Measurements from ENCODE around the gene MACROH2A1. TPM values are rescaled to one million over a fixed set of nuclear protein-coding genes. Genes with fewer than 3 reads are reported as not detected.

MACROH2A1 gene
- total RNA-seq, 1 donor from 2014 or later: 319 TPM

DNA sequence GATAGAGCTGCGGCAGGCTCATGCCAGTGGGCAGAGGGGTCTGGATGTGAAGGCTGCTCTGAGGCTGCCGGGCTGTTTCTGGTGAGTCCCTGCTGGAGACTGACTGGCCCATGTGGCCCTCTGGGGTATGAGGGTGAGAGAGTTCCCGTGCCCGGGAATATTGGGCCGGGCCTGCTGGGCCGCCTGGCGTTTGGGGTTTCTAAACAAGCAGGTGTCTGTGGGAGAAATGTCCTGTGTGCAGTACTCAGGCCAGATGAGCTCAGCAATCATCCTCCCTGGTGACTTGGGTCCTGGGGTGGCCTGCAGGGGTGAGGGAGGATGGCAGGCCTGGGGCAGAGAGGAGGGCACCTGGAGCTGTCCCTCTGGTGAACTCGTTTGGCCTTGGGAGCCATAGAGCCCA lies 74.9 kb downstream of the MACROH2A1 start:
- DNase-seq (ENCODE audit: low spot score, unreplicated experiment): no peak
- Mint-ChIP-seq H3K4me1 (ENCODE audit: low read depth) (peaks cover 29% of the 10 kb centered on the region), H3K27me3 (peaks cover 11% of the 10 kb centered on the region), H3K4me3 (ENCODE audit: low read depth) (no peak overlapping the region), H3K9me3 (ENCODE audit: low read depth) (no peaks in the 10 kb centered on the region), H3K36me3 (ENCODE audit: insufficient read depth) (no peaks in the 10 kb centered on the region), H3K27ac (no peak overlapping the region)
- TF ChIP-seq CTCF (IDR thresholded peaks at IDR 0.05; ENCODE audit: unreplicated experiment): no peak

GRCh38 chr5:135323701-135324132 lies 75.3 kb downstream of the MACROH2A1 start:
- Mint-ChIP-seq H3K4me3 (ENCODE audit: low read depth) (no peak overlapping the region), H3K27me3 (peaks cover 11% of the 10 kb centered on the region), H3K9me3 (ENCODE audit: low read depth) (no peaks in the 10 kb centered on the region), H3K27ac (no peak overlapping the region), H3K36me3 (ENCODE audit: insufficient read depth) (no peaks in the 10 kb centered on the region), H3K4me1 (ENCODE audit: low read depth) (peaks cover 24% of the 10 kb centered on the region)
- DNase-seq (ENCODE audit: low spot score, unreplicated experiment): no peak
- TF ChIP-seq CTCF (IDR thresholded peaks at IDR 0.05; ENCODE audit: unreplicated experiment): no peak

GRCh38 chr5:135323227-135323626 lies 75.8 kb downstream of the MACROH2A1 start:
- Mint-ChIP-seq H3K36me3 (ENCODE audit: insufficient read depth) (no peaks in the 10 kb centered on the region), H3K27me3 (peaks cover 11% of the 10 kb centered on the region), H3K4me1 (ENCODE audit: low read depth) (peaks cover 20% of the 10 kb centered on the region), H3K4me3 (ENCODE audit: low read depth) (no peak overlapping the region), H3K27ac (no peak overlapping the region), H3K9me3 (ENCODE audit: low read depth) (no peaks in the 10 kb centered on the region)
- DNase-seq (ENCODE audit: low spot score, unreplicated experiment): no peak
- TF ChIP-seq CTCF (IDR thresholded peaks at IDR 0.05; ENCODE audit: unreplicated experiment): no peak

- Mint-ChIP-seq H3K27ac (no peak overlapping the region), H3K9me3 (ENCODE audit: low read depth) (no peaks in the 10 kb centered on the region), H3K4me1 (ENCODE audit: low read depth) (peaks cover 19% of the 10 kb centered on the region), H3K36me3 (ENCODE audit: insufficient read depth) (no peaks in the 10 kb centered on the region), H3K27me3 (peaks cover 11% of the 10 kb centered on the region), H3K4me3 (ENCODE audit: low read depth) (no peak overlapping the region)
- no peak for DNase-seq (ENCODE audit: low spot score, unreplicated experiment)
- TF ChIP-seq CTCF (IDR thresholded peaks at IDR 0.05; ENCODE audit: unreplicated experiment): no peak
Observed at GRCh38 chr5:135322744-135323143, 76.3 kb downstream of the MACROH2A1 start.

GRCh38 chr5:135322271-135322670 lies 76.8 kb downstream of the MACROH2A1 start:
- no peak for TF ChIP-seq CTCF (IDR thresholded peaks at IDR 0.05; ENCODE audit: unreplicated experiment)
- no peak for DNase-seq (ENCODE audit: low spot score, unreplicated experiment)
- Mint-ChIP-seq H3K4me3 (ENCODE audit: low read depth) (no peak overlapping the region), H3K4me1 (ENCODE audit: low read depth) (peaks cover 19% of the 10 kb centered on the region), H3K9me3 (ENCODE audit: low read depth) (no peaks in the 10 kb centered on the region), H3K27ac (no peak overlapping the region), H3K27me3 (peaks cover 13% of the 10 kb centered on the region), H3K36me3 (ENCODE audit: insufficient read depth) (no peaks in the 10 kb centered on the region)

All from progenitor cell of endocrine pancreas (in vitro differentiated cells).